Chondrocyte (in vitro differentiated cells): ENCODE measurements around the gene NENF. TPM values are rescaled to one million over a fixed set of nuclear protein-coding genes. Genes with fewer than 3 reads are reported as not detected.

ENCODE experiments used
- DNase-seq: peaks from one replicate; pipeline ENCODE4 v3.0.0; 2021; ENCODE audit warnings: mixed read lengths, low spot score
- H3K27ac Mint-ChIP-seq: one replicate; pipeline ENCODE4 v1.8.0; 2021; ENCODE audit warnings: mild to moderate bottlenecking, moderate library complexity, mixed read lengths; ENCODE audit not compliant: unreplicated experiment
- H3K27me3 Mint-ChIP-seq: 2 replicates; pipeline ENCODE4 v1.8.0; 2021; ENCODE audit warnings: low read depth, mixed read lengths
- H3K36me3 Mint-ChIP-seq: 2 replicates; pipeline ENCODE4 v1.8.0; 2021; ENCODE audit warnings: low read depth, mixed read lengths
- H3K4me1 Mint-ChIP-seq: 2 replicates; pipeline ENCODE4 v1.8.0; 2021; ENCODE audit warnings: low read depth, mild to moderate bottlenecking, mixed read lengths
- H3K4me3 Mint-ChIP-seq: one replicate; pipeline ENCODE4 v1.8.0; 2021; ENCODE audit warnings: mild to moderate bottlenecking, moderate library complexity, mixed read lengths; ENCODE audit not compliant: unreplicated experiment
- H3K9me3 Mint-ChIP-seq: 2 replicates; pipeline ENCODE4 v1.8.0; 2021; ENCODE audit warnings: low read depth, mixed read lengths
- CTCF ChIP-seq: fragments of 200-600 bp; sonication (generic); IDR thresholded peaks from 2 replicates; pipeline ENCODE4 v1.5.0; 2021; ENCODE audit warnings: antibody characterized with exemption, mild to moderate bottlenecking, moderate library complexity
- total RNA-seq: library from RNA; stranded (reverse); gene quantifications from 3 replicates; pipeline ENCODE4 v1.2.1, GENCODE V29; 2021

NENF gene
- total RNA-seq, 1 donor from 2014 or later = 48.6 TPM

DNA sequence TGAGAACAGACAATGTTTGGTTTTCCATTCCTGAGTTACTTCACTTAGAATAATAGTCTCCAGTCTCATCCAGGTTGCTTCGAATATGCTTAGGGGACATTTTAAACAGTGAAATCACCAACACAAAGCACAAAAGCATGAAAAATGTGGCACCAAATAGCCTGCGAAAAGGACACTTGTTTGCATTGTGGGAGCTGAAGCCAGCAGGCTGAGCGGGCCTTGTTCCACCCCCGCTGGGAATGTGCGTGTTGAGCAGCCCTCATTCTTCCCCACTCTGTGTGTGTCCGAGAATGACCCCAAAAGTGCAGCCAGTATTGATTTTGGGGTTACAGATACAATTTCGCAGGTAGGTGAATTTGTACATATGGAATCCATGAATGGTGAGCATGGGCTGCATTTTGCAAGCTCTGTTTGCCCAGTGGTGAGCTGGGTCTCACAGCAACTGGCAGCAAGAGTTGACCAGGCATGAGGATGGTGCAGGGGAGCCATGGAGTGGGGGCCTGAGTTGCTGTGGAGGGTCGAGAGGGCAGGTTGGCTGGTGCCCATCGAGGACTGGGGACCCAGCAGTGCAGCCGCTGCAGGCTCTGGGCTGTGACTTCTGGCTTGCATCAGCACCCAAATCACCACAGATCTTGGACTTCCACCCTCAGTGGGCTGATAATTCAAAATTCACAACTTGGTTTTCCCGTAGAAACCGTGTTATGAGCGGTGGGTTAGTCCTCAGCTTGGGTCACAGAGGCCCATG, 29.4 kb downstream of the NENF start:
- H3K4me3 Mint-ChIP-seq = no peak overlapping the region
- no peaks in the 10 kb centered on the region for H3K4me1 Mint-ChIP-seq
- H3K9me3 Mint-ChIP-seq = peaks cover 5% of the 10 kb centered on the region
- no peaks in the 10 kb centered on the region for H3K27me3 Mint-ChIP-seq
- H3K27ac Mint-ChIP-seq = no peak overlapping the region
- no peaks in the 10 kb centered on the region for H3K36me3 Mint-ChIP-seq
- peak; percentile 54 for DNase-seq
- no peak for TF ChIP-seq CTCF

- no peaks in the 10 kb centered on the region for H3K4me1 Mint-ChIP-seq
- no peak for TF ChIP-seq CTCF
- no peaks in the 10 kb centered on the region for H3K9me3 Mint-ChIP-seq
- no peak overlapping the region for H3K4me3 Mint-ChIP-seq
- H3K27me3 Mint-ChIP-seq = no peaks in the 10 kb centered on the region
- peak; percentile 49 for DNase-seq
- H3K27ac Mint-ChIP-seq = no peak overlapping the region
- no peaks in the 10 kb centered on the region for H3K36me3 Mint-ChIP-seq
These were observed 31.0 kb downstream of the NENF start for GRCh38 chr1:212463565-212464285.

DNA sequence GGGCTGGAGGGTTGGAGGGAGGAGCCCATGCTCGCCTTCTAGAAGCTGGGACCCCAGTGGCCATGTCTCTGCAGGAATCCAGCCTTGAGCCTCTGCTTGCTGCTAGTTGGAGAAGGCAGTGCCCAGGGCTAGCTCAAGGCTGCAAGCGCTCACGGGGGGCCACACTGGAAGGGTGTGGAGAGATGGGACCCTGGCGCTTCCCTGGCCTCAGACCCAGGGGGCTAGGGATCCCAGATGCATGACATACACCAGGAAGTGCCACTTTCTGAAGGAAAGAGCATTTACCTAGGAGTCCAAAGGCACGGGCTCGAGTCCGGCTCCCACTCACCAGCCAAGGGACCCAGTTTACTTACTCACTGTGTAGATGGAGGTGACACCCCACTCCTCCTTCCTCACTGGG, 32.6 kb downstream of the NENF start:
- Mint-ChIP-seq H3K27me3 (no peaks in the 10 kb centered on the region), H3K27ac (no peak overlapping the region), H3K4me1 (peaks cover 7% of the 10 kb centered on the region), H3K36me3 (no peaks in the 10 kb centered on the region), H3K4me3 (no peak overlapping the region), H3K9me3 (no peaks in the 10 kb centered on the region)
- peak; percentile 76 for DNase-seq
- TF ChIP-seq CTCF = no peak

- TF ChIP-seq CTCF = no peak
- Mint-ChIP-seq H3K27ac (no peak overlapping the region), H3K9me3 (no peaks in the 10 kb centered on the region), H3K36me3 (no peaks in the 10 kb centered on the region), H3K4me3 (no peak overlapping the region), H3K27me3 (no peaks in the 10 kb centered on the region), H3K4me1 (peaks cover 10% of the 10 kb centered on the region)
- peak; percentile 26 for DNase-seq
These were observed 33.7 kb downstream of the NENF start for GRCh38 chr1:212466437-212466836.

DNA sequence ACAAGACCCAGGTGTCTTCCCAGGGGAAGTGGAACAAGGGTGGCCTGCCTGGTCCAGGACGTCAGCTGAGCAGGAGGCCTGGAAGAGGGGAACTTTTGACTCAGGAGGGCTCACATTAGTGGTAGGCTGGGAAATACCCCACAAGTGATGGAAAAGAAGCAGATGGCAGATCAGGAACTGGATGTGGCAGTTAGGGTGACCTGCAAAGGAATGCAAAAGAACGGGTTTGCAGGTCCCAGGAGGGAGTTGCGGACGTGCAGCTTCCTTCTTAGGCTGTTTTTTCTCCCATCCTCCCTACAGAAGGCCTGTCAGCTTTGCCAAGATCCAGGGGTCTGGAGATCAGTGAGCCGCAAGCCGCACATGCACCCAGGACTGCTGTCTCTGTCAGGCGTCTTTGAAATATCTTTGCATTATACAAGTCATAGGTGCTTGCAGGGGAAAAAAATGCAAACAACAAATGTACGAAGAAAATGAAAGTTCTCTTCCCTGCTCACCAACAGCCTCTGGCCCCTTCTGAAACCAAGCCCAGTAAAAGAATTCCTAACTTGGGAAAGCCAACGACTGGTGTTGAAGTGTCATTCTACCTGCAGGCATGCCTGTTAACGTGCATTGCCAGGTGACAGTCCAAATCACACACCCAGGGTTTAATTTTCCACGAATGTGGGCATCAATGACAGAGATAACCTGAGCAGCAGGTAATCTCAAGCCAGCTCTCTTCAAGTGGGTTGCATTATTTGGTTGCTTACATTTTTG, 34.4 kb downstream of the NENF start:
- peak; percentile 51 for DNase-seq
- Mint-ChIP-seq H3K36me3 (no peaks in the 10 kb centered on the region), H3K9me3 (no peaks in the 10 kb centered on the region), H3K4me1 (peaks cover 10% of the 10 kb centered on the region), H3K27me3 (no peaks in the 10 kb centered on the region), H3K27ac (no peak overlapping the region), H3K4me3 (no peak overlapping the region)
- no peak for TF ChIP-seq CTCF
